ENCODE data around the gene SUMF2. TPM values are rescaled to one million over a fixed set of nuclear protein-coding genes. Genes with fewer than 3 reads are reported as not detected.
"Not testable (repeated sequence)": the region's sequence is repeated elsewhere in the genome, so short reads cannot be mapped to it uniquely, and the experiment has no call there.

The SUMF2 gene
- polyA plus RNA-seq, 1 donor from 2014 or later: 69.3 TPM

- not testable (repeated sequence) for H3F3A ChIP-seq (ENCODE audit: insufficient read depth, low read length, poor library complexity, severe bottlenecking)
Measured at GRCh38 chr7:56080726-56081435, 16.8 kb downstream of the SUMF2 start.

DNA sequence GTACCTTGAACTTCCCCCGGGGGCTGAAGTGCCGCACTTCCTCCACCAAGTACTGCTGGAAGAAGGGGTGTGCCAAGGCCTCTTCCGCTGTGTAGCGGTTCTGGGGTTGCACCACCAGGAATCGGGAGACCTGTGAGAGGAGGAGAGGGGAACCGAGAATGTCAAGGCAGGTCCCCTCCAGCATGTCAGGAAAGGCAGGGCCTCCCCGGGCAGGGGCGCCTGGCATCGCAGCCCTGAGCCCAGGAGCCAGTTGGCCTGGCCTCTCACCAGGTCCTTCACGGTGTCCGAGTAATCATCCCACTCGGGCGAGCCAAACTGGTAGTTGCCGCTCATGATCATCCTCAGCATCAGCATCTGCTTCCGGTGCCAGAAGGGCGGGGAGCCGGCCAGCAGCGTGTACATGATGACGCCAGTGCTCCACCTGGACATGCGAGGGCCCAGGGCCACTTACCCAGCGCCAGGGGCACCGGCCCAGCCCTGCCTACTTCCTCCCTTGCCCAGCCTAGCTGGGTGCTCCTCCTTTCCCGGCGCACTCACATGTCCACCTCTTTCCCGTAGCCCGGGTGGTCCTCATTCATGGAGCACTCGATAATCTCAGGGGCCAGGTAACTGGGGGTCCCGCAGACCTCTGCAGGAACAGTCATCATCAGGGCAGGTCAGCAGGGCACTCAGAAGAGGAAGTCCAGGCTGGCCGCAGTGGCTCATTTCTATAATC, 17.7 kb downstream of the SUMF2 start:
- Histone ChIP-seq H3K4me3 (ENCODE audit: low read length) (no peak overlapping the region), H4K20me1 (ENCODE audit: insufficient read depth) (no peaks in the 10 kb centered on the region), H3K9ac (ENCODE audit: low read length) (no peak overlapping the region), H2AFZ (ENCODE audit: low read depth, low read length) (no peak overlapping the region), H3K9me3 (ENCODE audit: low read length) (no peaks in the 10 kb centered on the region), H3K79me2 (replicated peaks; ENCODE audit: insufficient read depth, low read length) (no peaks in the 10 kb centered on the region), H3K27me3 (ENCODE audit: insufficient read depth, low read depth, low read length) (no peaks in the 10 kb centered on the region), H3K4me2 (ENCODE audit: low read length) (no peak overlapping the region), H3K36me3 (ENCODE audit: insufficient read depth, low read length) (no peaks in the 10 kb centered on the region), H3K9me2 (ENCODE audit: insufficient read depth, low read length) (no peaks in the 10 kb centered on the region), H3F3A (ENCODE audit: insufficient read depth, low read length, poor library complexity, severe bottlenecking) (no peaks in the 10 kb centered on the region), H3K27ac (ENCODE audit: low read length) (no peak overlapping the region)
- TF ChIP-seq SMC3 (conservative IDR thresholded peaks at IDR 0.05; ENCODE audit: poor library complexity) (no peak), REST (IDR thresholded peaks at IDR 0.05; ENCODE audit: borderline replicate concordance) (no peak), EP300 (conservative IDR thresholded peaks at IDR 0.05; ENCODE audit: poor library complexity, severe bottlenecking) (no peak), MXI1 (conservative IDR thresholded peaks at IDR 0.05; ENCODE audit: poor library complexity, severe bottlenecking) (no peak), CTCF (IDR thresholded peaks at IDR 0.05; ENCODE audit: poor library complexity, severe bottlenecking) (no peak), POLR2AphosphoS5 (IDR thresholded peaks at IDR 0.05) (no peak), RAD21 (conservative IDR thresholded peaks at IDR 0.05) (no peak), TAF1 (IDR thresholded peaks at IDR 0.05; ENCODE audit: low read depth) (no peak)

More at GRCh38 chr7:56080726-56081435, 16.8 kb downstream of the SUMF2 start:
- not testable (repeated sequence) for H3K4me3 ChIP-seq (ENCODE audit: low read length); H3K4me2 ChIP-seq (ENCODE audit: low read length); H3K27me3 ChIP-seq (ENCODE audit: insufficient read depth, low read depth, low read length); H2AFZ ChIP-seq (ENCODE audit: low read depth, low read length); H3K9ac ChIP-seq (ENCODE audit: low read length); H3K79me2 ChIP-seq (replicated peaks; ENCODE audit: insufficient read depth, low read length); H3K36me3 ChIP-seq (ENCODE audit: insufficient read depth, low read length); H4K20me1 ChIP-seq (ENCODE audit: insufficient read depth); H3K9me3 ChIP-seq (ENCODE audit: low read length); H3K27ac ChIP-seq (ENCODE audit: low read length); H3K9me2 ChIP-seq (ENCODE audit: insufficient read depth, low read length)

All from neural cell (in vitro differentiated cells).